NOMO-1 (cell line): ENCODE results near the gene WDR38.
"Not testable (repeated sequence)": the region's sequence is repeated elsewhere in the genome, so short reads cannot be mapped to it uniquely, and the experiment has no call there.

Experiments
- DNase-seq, 2 experiments: peaks; one replicate each; lab custom pipeline; 2025; ENCODE audit not compliant: unreplicated experiment in 2 of 2; lab: John Stamatoyannopoulos, UW

Gene WDR38

GRCh38 chr9:124831642-124832364, 21.5 kb upstream of the WDR38 start:
- no peak for DNase-seq

- DNase-seq = no peak
Measured at GRCh38 chr9:124834591-124834990, 18.7 kb upstream of the WDR38 start.

- no peak for DNase-seq
Measured at GRCh38 chr9:124835026-124835557, 18.2 kb upstream of the WDR38 start.

- not testable (repeated sequence) for DNase-seq
Measured at GRCh38 chr9:124838132-124838531, 15.1 kb upstream of the WDR38 start.

GRCh38 chr9:124838567-124839275, 14.5 kb upstream of the WDR38 start:
- DNase-seq = not testable (repeated sequence)

GRCh38 chr9:124839612-124840299, 13.5 kb upstream of the WDR38 start:
- DNase-seq = no peak

- no peak for DNase-seq
Measured at GRCh38 chr9:124840300-124840833, 12.9 kb upstream of the WDR38 start.

GRCh38 chr9:124841075-124841821, 12.0 kb upstream of the WDR38 start:
- DNase-seq = no peak

GRCh38 chr9:124843456-124844034, 9.7 kb upstream of the WDR38 start:
- no peak for DNase-seq

- no peak for DNase-seq
Measured at GRCh38 chr9:124844291-124844690, 9.0 kb upstream of the WDR38 start.

- DNase-seq = not testable (repeated sequence)
Measured at GRCh38 chr9:124846467-124846866, 6.8 kb upstream of the WDR38 start.

GRCh38 chr9:124846969-124847368, 6.3 kb upstream of the WDR38 start:
- no peak for DNase-seq

GRCh38 chr9:124849801-124850200, 3.5 kb upstream of the WDR38 start:
- no peak for DNase-seq

- DNase-seq = no peak
Measured at GRCh38 chr9:124852121-124852828, 985 bp upstream of the WDR38 start.

- DNase-seq = no peak
Measured at GRCh38 chr9:124853605-124854143, 414 bp downstream of the WDR38 start.

- DNase-seq = no peak
Measured at GRCh38 chr9:124854161-124854560, 901 bp downstream of the WDR38 start.

GRCh38 chr9:124854822-124855221, 1.6 kb downstream of the WDR38 start:
- no peak for DNase-seq

- DNase-seq = no peak
Measured at GRCh38 chr9:124855566-124855943, 2.3 kb downstream of the WDR38 start.
